NCI-H748 (cell line): ENCODE measurements around the gene C1QTNF8.

Experiments
- DNase-seq: peaks from one replicate; lab custom pipeline; 2025; ENCODE audit not compliant: unreplicated experiment; lab: John Stamatoyannopoulos, UW

Gene C1QTNF8

DNA sequence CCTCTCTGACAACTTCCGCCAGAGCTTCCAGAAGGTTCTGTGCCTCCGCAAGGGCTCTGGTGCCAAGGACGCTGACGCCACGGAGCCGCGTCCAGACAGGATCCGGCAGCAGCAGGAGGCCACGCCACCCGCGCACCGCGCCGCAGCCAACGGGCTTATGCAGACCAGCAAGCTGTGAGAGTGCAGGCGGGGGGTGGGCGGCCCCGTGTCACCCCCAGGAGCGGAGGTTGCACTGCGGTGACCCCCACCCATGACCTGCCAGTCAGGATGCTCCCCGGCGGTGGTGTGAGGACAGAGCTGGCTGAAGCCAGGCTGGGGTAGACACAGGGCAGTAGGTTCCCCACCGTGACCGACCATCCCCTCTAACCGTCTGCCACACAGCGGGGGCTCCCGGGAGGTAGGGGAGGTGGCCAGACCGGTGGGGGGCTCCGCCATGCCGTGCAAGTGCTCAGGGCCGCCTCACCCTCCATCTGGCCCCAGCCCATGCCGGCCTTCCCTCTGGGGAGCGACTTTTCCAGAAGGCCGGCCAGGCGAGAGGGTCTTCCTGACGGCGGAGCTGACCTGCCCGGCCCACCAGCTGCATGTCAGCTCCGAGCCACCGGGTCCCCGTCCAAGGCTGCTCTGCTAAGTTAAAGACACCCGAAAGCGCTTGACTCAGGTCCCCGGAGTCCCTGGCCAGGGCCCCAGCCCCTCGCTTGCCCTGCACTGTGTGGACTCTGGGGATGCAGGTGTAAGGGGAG lies 16.1 kb downstream of the C1QTNF8 start:
- no peak for DNase-seq

DNA sequence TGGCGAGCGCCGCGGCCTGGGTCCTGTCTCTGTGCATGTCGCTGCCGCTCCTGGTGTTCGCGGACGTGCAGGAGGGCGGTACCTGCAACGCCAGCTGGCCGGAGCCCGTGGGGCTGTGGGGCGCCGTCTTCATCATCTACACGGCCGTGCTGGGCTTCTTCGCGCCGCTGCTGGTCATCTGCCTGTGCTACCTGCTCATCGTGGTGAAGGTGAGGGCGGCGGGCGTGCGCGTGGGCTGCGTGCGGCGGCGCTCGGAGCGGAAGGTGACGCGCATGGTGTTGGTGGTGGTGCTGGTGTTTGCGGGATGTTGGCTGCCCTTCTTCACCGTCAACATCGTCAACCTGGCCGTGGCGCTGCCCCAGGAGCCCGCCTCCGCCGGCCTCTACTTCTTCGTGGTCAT lies 16.7 kb downstream of the C1QTNF8 start:
- no peak for DNase-seq

GRCh38 chr16:1078579-1079021 lies 17.4 kb downstream of the C1QTNF8 start:
- peak; percentile 88 for DNase-seq

DNA sequence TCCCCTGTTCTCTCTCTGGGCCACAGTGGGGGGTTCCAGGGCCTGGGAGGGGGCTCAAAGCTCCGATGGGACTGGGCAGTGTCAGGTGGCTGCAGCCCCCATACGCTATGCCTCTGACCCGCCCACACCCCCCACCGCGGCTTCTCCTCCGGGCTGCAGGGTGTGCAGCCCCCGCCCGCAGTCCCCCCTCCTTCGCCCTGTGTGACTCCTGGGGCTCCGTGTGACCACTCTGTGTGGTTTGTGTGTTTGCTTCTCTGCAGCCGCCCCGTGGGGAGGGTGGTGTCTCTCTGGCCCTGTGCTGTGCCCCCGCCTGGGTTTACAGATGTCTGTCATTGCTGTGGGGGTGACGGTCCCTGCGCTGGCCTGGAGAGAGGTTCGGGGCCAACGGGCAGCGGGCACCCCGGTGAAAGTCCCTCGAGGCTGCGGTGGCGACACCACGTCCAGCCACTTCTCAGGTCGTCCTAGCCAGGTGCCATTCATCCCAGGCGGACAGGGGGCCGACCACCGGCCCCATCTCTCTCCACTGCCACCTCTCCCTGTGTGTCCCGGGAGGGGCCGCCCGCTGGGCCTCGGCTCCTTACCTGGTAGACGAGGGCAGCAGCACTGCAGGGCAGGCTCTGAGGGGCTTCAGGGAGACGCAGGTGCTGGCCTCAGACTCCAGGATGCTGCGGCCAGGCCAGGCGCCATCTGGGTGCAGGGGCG lies 18.0 kb downstream of the C1QTNF8 start:
- no peak for DNase-seq

DNA sequence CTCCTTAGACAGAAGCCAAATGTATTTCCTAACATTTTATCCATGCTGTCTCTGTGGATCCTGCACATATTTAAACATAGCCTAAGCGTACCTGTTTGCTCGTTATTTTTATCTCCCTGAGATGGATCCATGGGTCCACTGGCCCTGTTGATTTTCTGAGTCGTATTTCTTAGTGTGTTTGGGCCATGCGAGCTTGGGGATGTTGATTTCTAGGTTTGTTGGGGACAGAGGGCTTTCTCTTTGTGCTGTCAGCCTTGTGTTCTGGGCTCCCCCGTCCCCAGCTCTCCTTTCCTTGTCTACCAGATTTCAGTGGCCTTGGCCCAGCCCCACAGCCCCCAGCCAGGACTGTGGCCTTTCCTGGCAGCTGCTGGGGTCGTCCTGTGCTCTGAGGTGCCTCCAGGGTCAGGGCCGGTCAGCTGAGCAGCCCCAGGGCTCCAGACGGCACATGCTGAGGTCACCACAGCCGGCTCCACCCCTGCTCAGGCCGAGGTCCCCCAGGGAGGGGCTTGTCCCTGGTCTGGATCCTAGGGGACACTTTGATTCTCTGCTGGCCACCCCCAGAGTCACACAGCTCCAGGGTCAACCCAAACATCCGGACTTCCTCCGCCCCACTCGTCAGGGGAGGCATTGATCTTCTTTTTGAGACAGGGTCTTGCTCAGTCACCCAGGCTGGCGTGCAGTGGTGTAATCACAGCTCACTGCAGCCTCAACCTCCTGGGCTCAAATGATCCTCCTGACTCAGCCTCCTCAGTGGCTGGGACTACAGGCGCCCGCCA lies 19.1 kb downstream of the C1QTNF8 start:
- DNase-seq: no peak

DNA sequence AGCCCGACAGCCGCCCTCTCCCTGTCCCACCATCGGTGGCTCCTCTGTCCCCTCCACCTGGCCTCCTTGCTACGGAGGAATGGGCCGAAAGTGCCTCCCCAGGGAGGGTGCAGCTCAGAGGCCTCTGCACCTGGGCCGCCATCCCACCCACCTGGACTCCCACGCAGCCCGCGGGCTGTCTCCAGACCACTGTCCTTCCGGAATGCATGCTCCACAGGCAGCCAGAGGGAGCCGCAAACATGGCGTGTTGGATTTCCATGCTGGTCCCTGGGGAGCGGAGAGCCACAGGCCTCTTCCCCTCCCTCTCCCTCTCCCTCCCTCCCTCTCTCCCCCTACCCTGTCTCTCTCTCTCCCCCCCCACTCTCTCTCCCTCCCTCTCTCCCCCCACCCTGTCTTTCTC lies 20.5 kb downstream of the C1QTNF8 start:
- DNase-seq: no peak

DNA sequence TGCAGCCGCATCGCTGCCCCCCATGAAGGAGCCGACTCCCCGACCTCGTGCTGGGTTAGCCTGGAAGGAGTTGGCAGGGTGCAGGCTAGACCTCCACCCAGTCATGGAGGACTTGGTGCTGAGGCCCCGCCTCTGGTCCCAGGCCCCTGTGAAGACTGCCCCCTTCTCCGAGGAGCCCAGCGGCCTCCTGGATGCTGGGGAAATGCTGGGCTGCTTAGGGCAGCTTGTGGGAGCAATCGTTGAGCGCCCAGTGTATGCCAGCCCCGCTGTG lies 21.7 kb downstream of the C1QTNF8 start:
- DNase-seq: no peak

DNA sequence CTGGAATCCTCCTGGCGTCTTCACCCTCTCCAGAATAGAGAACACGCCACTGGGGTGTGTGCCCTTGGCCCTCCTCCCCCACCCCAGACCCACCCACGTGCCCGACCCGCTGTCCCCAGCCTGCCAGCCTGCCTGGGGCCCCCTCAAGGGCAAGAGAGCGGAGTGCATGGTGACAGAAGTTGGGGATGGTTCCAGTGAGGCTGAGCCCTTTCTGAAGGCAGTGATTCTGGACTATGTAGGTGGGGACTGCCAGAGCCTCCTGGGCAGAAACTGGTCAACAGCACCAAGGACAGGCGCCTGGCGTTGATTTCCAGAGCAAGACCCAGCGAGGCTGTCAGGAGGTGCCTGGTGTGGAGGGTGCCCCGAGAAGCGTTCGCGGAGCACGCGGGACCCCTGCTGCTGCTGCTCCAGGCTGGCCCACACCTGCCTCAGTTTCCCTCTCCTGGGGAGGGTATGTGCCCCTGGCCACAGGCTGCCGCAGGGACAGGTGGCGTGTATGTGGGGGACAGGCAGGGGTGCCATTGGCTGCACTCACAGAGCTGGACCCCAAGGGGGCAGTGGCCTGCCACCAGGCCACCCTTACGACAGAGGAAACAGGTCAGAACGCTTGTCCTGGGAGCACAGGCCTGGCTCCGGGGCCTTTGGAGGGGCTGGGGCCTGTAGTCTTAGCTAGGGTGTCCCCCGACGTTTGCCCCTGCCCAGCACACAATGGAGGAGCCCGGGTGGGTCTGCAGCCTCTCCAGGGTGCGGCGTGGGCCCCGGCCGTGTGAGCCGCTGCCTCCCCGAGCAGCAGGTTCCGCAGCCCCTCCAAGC lies 22.3 kb downstream of the C1QTNF8 start:
- no peak for DNase-seq

DNA sequence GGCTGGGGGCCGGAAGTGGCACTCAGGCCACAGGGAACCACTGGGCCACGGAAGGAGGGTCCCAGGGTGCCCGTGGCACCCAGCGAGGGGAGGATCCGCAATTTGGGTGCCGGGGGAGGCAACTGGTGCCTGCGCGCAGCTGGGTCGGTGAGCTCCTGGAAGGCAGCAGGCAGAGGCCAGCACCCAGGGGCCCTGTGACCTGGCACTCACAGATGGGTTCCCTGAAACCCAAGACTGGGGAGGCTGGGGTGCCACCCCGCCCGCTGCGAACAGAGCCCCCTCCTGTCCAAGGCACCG lies 22.8 kb downstream of the C1QTNF8 start:
- DNase-seq: no peak

GRCh38 chr16:1072526-1073261 lies 23.4 kb downstream of the C1QTNF8 start, which contains the start of gene SSTR5:
Gene SSTR5, plus strand, starts transcription at chr16:1072747. Its CDS starts 6,122 bp downstream, at chr16:1078869.
- DNase-seq: no peak

- DNase-seq: peak; percentile 37
Measured at GRCh38 chr16:1071561-1072225, 24.4 kb downstream of the C1QTNF8 start.

- no peak for DNase-seq
Measured at GRCh38 chr16:1070864-1071408, 25.1 kb downstream of the C1QTNF8 start.

- no peak for DNase-seq
Measured at GRCh38 chr16:1070084-1070863, 25.8 kb downstream of the C1QTNF8 start.

GRCh38 chr16:1069154-1069553 lies 26.9 kb downstream of the C1QTNF8 start:
- DNase-seq: no peak

DNA sequence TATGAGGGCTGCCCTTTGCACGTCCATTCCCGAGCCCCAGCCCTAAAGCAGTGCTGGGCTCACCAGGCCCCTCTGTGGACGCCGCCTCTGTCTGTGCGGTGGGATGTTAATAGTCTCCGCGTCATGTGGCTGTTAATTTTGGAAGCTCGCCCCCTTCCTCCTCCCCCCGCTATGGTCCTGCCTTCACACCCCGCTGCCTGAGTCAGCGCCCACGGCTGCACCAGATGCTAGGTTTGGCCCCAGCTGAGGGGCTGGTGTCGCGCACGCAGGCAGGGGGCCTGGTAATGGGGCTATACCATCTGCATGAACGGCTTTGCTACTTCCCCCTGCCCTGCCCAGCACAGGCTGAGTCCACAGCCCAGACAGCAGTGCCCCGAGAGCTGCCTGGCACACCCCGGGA lies 27.6 kb downstream of the C1QTNF8 start:
- DNase-seq: no peak

DNA sequence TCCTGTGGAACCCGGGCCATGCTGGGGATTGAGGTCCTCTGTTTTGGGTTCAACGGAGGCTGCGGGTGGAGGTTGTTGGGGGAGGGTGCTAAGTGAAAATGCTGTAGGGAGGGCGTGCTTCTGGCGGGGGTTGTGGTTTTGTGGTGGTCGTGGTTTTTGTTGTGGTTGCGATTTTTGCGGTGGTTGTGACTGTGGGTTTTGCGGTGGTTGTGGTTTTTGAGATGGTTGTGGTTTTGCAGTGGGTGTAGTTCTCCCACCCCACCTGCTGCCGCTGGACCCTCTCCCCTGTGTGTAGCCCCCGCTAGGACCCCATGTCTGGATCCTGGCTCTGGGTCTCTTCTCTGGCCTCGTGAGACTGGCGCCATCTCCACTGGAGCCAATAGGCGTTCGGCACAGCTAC lies 28.4 kb downstream of the C1QTNF8 start:
- DNase-seq: no peak

GRCh38 chr16:1066584-1067172 lies 29.4 kb downstream of the C1QTNF8 start:
- DNase-seq: peak; percentile 57

DNA sequence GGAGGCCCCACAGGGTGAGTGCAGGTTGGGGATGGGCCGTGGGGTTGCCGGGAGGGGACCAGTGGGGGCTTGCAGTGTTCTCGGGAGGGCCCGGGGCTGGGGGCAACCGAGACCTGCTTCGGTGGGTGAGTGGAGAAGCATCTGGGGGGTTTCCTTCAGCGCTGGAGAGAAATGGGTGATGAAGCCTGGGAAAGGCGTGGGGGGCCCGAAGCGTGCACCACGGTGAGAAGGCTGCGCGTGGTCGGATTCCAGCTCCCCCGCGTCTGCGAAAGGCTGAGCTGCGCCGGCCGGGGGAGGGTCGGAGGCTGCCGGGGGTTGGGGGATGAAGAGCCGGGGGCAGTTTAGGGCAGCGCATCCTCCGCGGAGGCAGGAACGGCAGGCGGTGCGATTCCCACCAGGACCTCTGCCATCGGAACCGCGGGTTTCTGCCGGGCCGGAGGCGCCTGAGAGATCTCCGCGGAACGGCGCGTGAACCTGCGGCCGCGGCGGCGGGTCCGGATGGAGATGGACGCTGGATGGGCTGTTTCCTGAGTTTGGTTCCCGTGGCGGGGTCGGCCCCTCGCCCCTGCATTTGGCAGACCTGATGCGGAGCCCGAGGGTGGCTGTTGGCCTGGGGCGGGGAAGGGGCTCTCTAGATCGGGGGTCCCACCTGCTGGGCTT lies 30.4 kb downstream of the C1QTNF8 start:
- DNase-seq: no peak
